22Rv1 (cell line): ENCODE data around the gene TRIP6.

Experiments
- ZFX ChIP-seq: fragments of 450-650 bp; IDR thresholded peaks from 2 replicates; pipeline ENCODE4 v1.6.1; 2017; ENCODE audit warnings: antibody characterized with exemption, borderline replicate concordance
- TF ChIP-seq, protein P1 (sequence below): fragments of 450-650 bp; IDR thresholded peaks from 2 replicates; pipeline ENCODE4 v1.5.1; 2017; ENCODE audit warnings: mild to moderate bottlenecking

DNA sequence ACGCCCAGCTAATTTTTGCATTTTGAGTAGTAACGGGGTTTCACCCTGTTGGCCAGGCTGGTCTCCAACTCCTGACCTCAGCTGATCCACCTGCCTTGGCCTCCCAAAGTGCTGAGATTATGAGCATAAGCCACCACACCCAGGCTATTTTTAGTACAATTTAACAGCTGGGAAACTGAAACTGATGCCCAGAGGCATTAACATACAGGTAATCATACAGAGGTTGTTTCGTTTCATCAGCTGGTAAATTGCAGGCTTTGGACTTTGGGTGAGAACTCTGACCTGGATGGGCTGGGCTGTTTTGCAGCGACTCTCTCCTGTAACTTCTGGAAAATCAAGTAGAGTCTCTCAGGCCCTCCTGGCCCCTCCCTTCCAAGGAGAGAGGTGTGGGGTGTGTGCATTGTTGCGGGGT is 34.7 kb downstream of the TRIP6 start:
- TF ChIP-seq, protein P1, sequence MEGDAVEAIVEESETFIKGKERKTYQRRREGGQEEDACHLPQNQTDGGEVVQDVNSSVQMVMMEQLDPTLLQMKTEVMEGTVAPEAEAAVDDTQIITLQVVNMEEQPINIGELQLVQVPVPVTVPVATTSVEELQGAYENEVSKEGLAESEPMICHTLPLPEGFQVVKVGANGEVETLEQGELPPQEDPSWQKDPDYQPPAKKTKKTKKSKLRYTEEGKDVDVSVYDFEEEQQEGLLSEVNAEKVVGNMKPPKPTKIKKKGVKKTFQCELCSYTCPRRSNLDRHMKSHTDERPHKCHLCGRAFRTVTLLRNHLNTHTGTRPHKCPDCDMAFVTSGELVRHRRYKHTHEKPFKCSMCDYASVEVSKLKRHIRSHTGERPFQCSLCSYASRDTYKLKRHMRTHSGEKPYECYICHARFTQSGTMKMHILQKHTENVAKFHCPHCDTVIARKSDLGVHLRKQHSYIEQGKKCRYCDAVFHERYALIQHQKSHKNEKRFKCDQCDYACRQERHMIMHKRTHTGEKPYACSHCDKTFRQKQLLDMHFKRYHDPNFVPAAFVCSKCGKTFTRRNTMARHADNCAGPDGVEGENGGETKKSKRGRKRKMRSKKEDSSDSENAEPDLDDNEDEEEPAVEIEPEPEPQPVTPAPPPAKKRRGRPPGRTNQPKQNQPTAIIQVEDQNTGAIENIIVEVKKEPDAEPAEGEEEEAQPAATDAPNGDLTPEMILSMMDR, result no peak
- no peak for TF ChIP-seq ZFX
